Liver (tissue), 9 donors: ENCODE measurements around the gene KIF11. TPM values are rescaled to one million over a fixed set of nuclear protein-coding genes. Genes with fewer than 3 reads are reported as not detected.

Source experiments
- DNase-seq: peaks from one replicate; pipeline ENCODE4 v3.0.0-alpha.2; 2017; ENCODE audit warnings: low spot score
- H3K27ac ChIP-seq, 2 donors: one replicate each; pipeline ENCODE4 v1.7.0; 2013; ENCODE audit warnings: inconsistent platforms in 2 of 2, low read length in 2 of 2, control low read depth in 1 of 2, low read depth in 1 of 2, mild to moderate bottlenecking in 1 of 2
- H3K27me3 ChIP-seq, 4 donors: one replicate each; pipeline versions ENCODE4 v1.6.1 to v1.7.0; 2013; ENCODE audit warnings: low read length in 3 of 4, inconsistent platforms in 1 of 4, mild to moderate bottlenecking in 1 of 4, moderate library complexity in 1 of 4; ENCODE audit not compliant: control insufficient read depth in 4 of 4, insufficient read depth in 4 of 4
- H3K36me3 ChIP-seq, 4 donors: one replicate each; pipeline versions ENCODE4 v1.6.1 to v1.7.0; 2013; ENCODE audit warnings: low read length in 3 of 4, mild to moderate bottlenecking in 3 of 4, low read depth in 1 of 4, moderate library complexity in 1 of 4; ENCODE audit not compliant: control insufficient read depth in 4 of 4, insufficient read depth in 3 of 4
- H3K4me1 ChIP-seq, 4 donors: one replicate each; pipeline versions ENCODE4 v1.6.1 to v1.7.0; 2013; ENCODE audit warnings: low read length in 3 of 4, mild to moderate bottlenecking in 3 of 4, moderate library complexity in 1 of 4; ENCODE audit not compliant: control insufficient read depth in 4 of 4, insufficient read depth in 4 of 4
- H3K4me3 ChIP-seq, 3 donors: one replicate each; pipeline versions ENCODE4 v1.6.1 to v1.7.0; 2013; ENCODE audit warnings: low read length in 3 of 3, control low read depth in 1 of 3, low read depth in 1 of 3, mild to moderate bottlenecking in 1 of 3
- H3K9ac ChIP-seq, 2 donors: one replicate each; pipeline ENCODE4 v1.7.0; 2013; ENCODE audit warnings: low read length in 2 of 2, mild to moderate bottlenecking in 2 of 2, moderate library complexity in 2 of 2, control low read depth in 1 of 2, low read depth in 1 of 2
- H3K9me3 ChIP-seq, 4 donors: one replicate each; pipeline versions ENCODE4 v1.6.1 to v1.7.0; 2013; ENCODE audit warnings: low read length in 3 of 4; ENCODE audit not compliant: control insufficient read depth in 4 of 4
- ATF3 ChIP-seq: IDR thresholded peaks from 2 replicates; pipeline ENCODE4 v1.6.1; 2016; ENCODE audit warnings: antibody characterized with exemption
- CTCF ChIP-seq: fragments of 150-350 bp; IDR thresholded peaks from 2 replicates; pipeline ENCODE4 v1.5.1; 2017; ENCODE audit warnings: improper control_type of control experiment, low read depth, low read length; ENCODE audit not compliant: missing input control
- EGR1 ChIP-seq, 2 donors: IDR thresholded peaks; 2 replicates each; pipeline ENCODE4 v1.6.1; 2016 to 2018; ENCODE audit warnings: antibody characterized with exemption in 2 of 2, low read depth in 2 of 2
- FOXA2 ChIP-seq: IDR thresholded peaks from 2 replicates; pipeline ENCODE4 v1.6.1; 2016; ENCODE audit warnings: antibody characterized with exemption
- GABPA ChIP-seq, 2 donors: IDR thresholded peaks in 1 of 2; conservative IDR thresholded peaks in 1 of 2; 2 replicates each; pipeline ENCODE4 v1.6.1; 2016; ENCODE audit warnings: antibody characterized with exemption in 2 of 2, mild to moderate bottlenecking in 1 of 2, moderate library complexity in 1 of 2
- HNF4A ChIP-seq, 2 donors: conservative IDR thresholded peaks; 2 replicates each; pipeline ENCODE4 v1.6.1; 2016; ENCODE audit warnings: antibody characterized with exemption in 2 of 2, mild to moderate bottlenecking in 2 of 2
- JUND ChIP-seq, 2 donors: IDR thresholded peaks; 2 replicates each; pipeline ENCODE4 v1.6.1; 2016; ENCODE audit warnings: antibody characterized with exemption in 2 of 2
- MAX ChIP-seq: IDR thresholded peaks from 2 replicates; pipeline ENCODE4 v1.6.1; 2016; ENCODE audit warnings: antibody characterized with exemption
- NR2F2 ChIP-seq: IDR thresholded peaks from 2 replicates; pipeline ENCODE4 v1.6.1; 2016; ENCODE audit warnings: antibody characterized with exemption
- RAD21 ChIP-seq, 2 donors: IDR thresholded peaks; 2 replicates each; pipeline ENCODE4 v1.6.1; 2016; ENCODE audit warnings: antibody characterized with exemption in 2 of 2, mild to moderate bottlenecking in 2 of 2
- REST ChIP-seq: IDR thresholded peaks from 2 replicates; pipeline ENCODE4 v1.6.1; 2016; ENCODE audit warnings: antibody characterized with exemption, mild to moderate bottlenecking
- RXRA ChIP-seq, 2 donors: IDR thresholded peaks; 2 replicates each; pipeline ENCODE4 v1.6.1; 2017 to 2018; ENCODE audit warnings: antibody characterized with exemption in 2 of 2, mild to moderate bottlenecking in 1 of 2
- SP1 ChIP-seq: IDR thresholded peaks from 2 replicates; pipeline ENCODE4 v1.6.1; 2018; ENCODE audit warnings: antibody characterized with exemption, mild to moderate bottlenecking
- TAF1 ChIP-seq: conservative IDR thresholded peaks from 2 replicates; pipeline ENCODE4 v1.6.1; 2016; ENCODE audit warnings: antibody characterized with exemption, mild to moderate bottlenecking
- ZBTB33 ChIP-seq: IDR thresholded peaks from 2 replicates; pipeline ENCODE4 v1.6.1; 2016; ENCODE audit warnings: antibody characterized with exemption
- WGBS: extraction: QIAGEN DNeasy Blood & Tissue Kit; methylation state at CpG from one replicate; pipeline ENCODE4 v1.1.7; 2013; 5-methylcytosine and 5-hydroxymethylcytosine counted together
- polyA plus RNA-seq, 2 donors: library from polyadenylated mRNA; stranded (reverse) in 1 of 2; unstranded in 1 of 2; fragments of 200-250 nt in 1 of 2; fragments of >200 nt in 1 of 2; fragmentation: Nextera tagmentation in 1 of 2; extraction: Ambion mirVana in 1 of 2; gene quantifications; one replicate each; pipeline versions ENCODE4 v1.2.1 to v1.2.3, GENCODE V29; 2013 to 2015
- total RNA-seq, 2 donors: library from RNA; depleted of rRNA; stranded (reverse); fragments of >200 nt; gene quantifications; one replicate each; pipeline ENCODE4 v1.2.3, GENCODE V29; 2014
- donor health status: healthy.
- donor health status: healthy.
- donor health status: healthy.
- donor health status: healthy.
- donor health status: healthy.

KIF11 gene
- total and polyA plus RNA-seq, 4 donors = 0.25 to 29.2 (median 0.58) TPM

- WGBS = 95% methylated on average over 7 of the region's 7 CpGs
- Histone ChIP-seq H3K9me3 (no peaks in the 10 kb centered on the region), H3K27ac (no peak overlapping the region), H3K4me1 (peaks cover 2 to 8% (median 4%) of the 10 kb centered on the region in 4 donors), H3K9ac (no peak overlapping the region), H3K36me3 (no peaks in the 10 kb centered on the region), H3K27me3 (no peaks in the 10 kb centered on the region), H3K4me3 (no peak overlapping the region)
- no peak for DNase-seq
- no peak for TF ChIP-seq ZBTB33
- TF ChIP-seq TAF1 = no peak
- no peak for TF ChIP-seq NR2F2
- no peak for TF ChIP-seq RXRA (IDR thresholded peaks at IDR 0.05)
- no peak for TF ChIP-seq MAX
- no peak for TF ChIP-seq JUND (IDR thresholded peaks at IDR 0.05)
- TF ChIP-seq ATF3 = no peak
- TF ChIP-seq REST = no peak
- TF ChIP-seq RAD21 (IDR thresholded peaks at IDR 0.05) = no peak
Measured at GRCh38 chr10:92656266-92656961, 63.5 kb downstream of the KIF11 start.

GRCh38 chr10:92657024-92657423 lies 64.1 kb downstream of the KIF11 start:
- Histone ChIP-seq H3K27me3 (no peaks in the 10 kb centered on the region), H3K36me3 (no peaks in the 10 kb centered on the region), H3K9ac (no peak overlapping the region), H3K4me1 (peaks cover 2 to 8% (median 4%) of the 10 kb centered on the region in 4 donors), H3K9me3 (no peaks in the 10 kb centered on the region), H3K4me3 (no peak overlapping the region), H3K27ac (no peak overlapping the region)
- DNase-seq = no peak
- 87% methylated on average over 5 of the region's 5 CpGs for WGBS
- TF ChIP-seq MAX (no peak), SP1 (no peak), NR2F2 (no peak), GABPA (IDR thresholded peaks at IDR 0.05 in 1 of 2, conservative IDR thresholded peaks at IDR 0.05 in 1 of 2) (no peak), HNF4A (conservative IDR thresholded peaks at IDR 0.05) (no peak), RXRA (IDR thresholded peaks at IDR 0.05) (no peak), FOXA2 (no peak), JUND (IDR thresholded peaks at IDR 0.05) (no peak), EGR1 (IDR thresholded peaks at IDR 0.05; ENCODE audit: low read depth in 2 of 2) (no peak), CTCF (no peak), RAD21 (IDR thresholded peaks at IDR 0.05) (no peak), TAF1 (no peak)
